Fibroblast of lung (primary cell): ENCODE results near the gene PHRF1. TPM values are rescaled to one million over a fixed set of nuclear protein-coding genes. Genes with fewer than 3 reads are reported as not detected.

Experiments used
- DNase-seq, 2 donors: peaks; one replicate each; pipeline versions ENCODE4 v3.0.0 to v3.0.0-alpha.2; 2010; ENCODE audit warnings: low read depth in 2 of 2
- H2AFZ ChIP-seq: 2 replicates; pipeline ENCODE4 v1.5.1; 2012; ENCODE audit warnings: low read length, control low read depth, inconsistent platforms
- H3K27ac ChIP-seq: 2 replicates; pipeline ENCODE4 v1.5.1; 2011; ENCODE audit warnings: low read length, control low read depth; ENCODE audit not compliant: insufficient read depth
- H3K27me3 ChIP-seq: 2 replicates; pipeline ENCODE4 v1.5.1; 2011; ENCODE audit warnings: mild to moderate bottlenecking, low read length; ENCODE audit not compliant: control insufficient read depth, insufficient read depth
- H3K36me3 ChIP-seq: 2 replicates; pipeline ENCODE4 v1.5.1; 2011; ENCODE audit warnings: low read length; ENCODE audit not compliant: control insufficient read depth, insufficient read depth
- H3K4me1 ChIP-seq: 2 replicates; pipeline ENCODE4 v1.5.1; 2011; ENCODE audit warnings: low read length; ENCODE audit not compliant: control insufficient read depth, insufficient read depth; ENCODE audit errors: extremely low read depth
- H3K4me2 ChIP-seq: 2 replicates; pipeline ENCODE4 v1.5.1; 2011; ENCODE audit warnings: low read length, control low read depth; ENCODE audit not compliant: insufficient read depth; ENCODE audit errors: extremely low read depth
- H3K4me3 ChIP-seq, 4 experiments: fragments of 200-600 bp in 1 of 4; sonication (generic) in 1 of 4; replicated peaks in 1 of 4; 2 replicates each; pipeline ENCODE4 v1.5.1; 2011 to 2016; ENCODE audit warnings: low read length in 4 of 4, low read depth in 3 of 4, mild to moderate bottlenecking in 3 of 4, control low read depth in 2 of 4, inconsistent platforms in 1 of 4, mixed read lengths in 1 of 4; ENCODE audit not compliant: insufficient read depth in 1 of 4; ENCODE audit errors: control extremely low read depth in 1 of 4
- H3K79me2 ChIP-seq: 2 replicates; pipeline ENCODE4 v1.5.1; 2012; ENCODE audit warnings: mild to moderate bottlenecking, low read length, inconsistent platforms; ENCODE audit not compliant: control insufficient read depth, insufficient read depth
- H3K9ac ChIP-seq: 2 replicates; pipeline ENCODE4 v1.5.1; 2011; ENCODE audit warnings: mild to moderate bottlenecking, low read length, control low read depth; ENCODE audit not compliant: insufficient read depth
- H3K9me3 ChIP-seq: 2 replicates; pipeline ENCODE4 v1.5.1; 2012; ENCODE audit warnings: low read depth, low read length; ENCODE audit not compliant: control insufficient read depth, insufficient read depth
- H4K20me1 ChIP-seq: 2 replicates; pipeline ENCODE4 v1.5.1; 2011; ENCODE audit warnings: low read length; ENCODE audit not compliant: control insufficient read depth, insufficient read depth; ENCODE audit errors: extremely low read depth
- EZH2 ChIP-seq: IDR thresholded peaks from 2 replicates; pipeline ENCODE4 v1.5.1; 2012; ENCODE audit warnings: low read length, control low read depth, mild to moderate bottlenecking; ENCODE audit errors: missing control alignments
- polyA plus RNA-seq, 2 donors: library from polyadenylated mRNA; depleted of rRNA in 1 of 2; stranded (reverse) in 1 of 2; unstranded in 1 of 2; fragments of >200 nt; gene quantifications; 2 replicates each; pipeline ENCODE4 v1.2.1, GENCODE V29; 2011 to 2012; ENCODE audit warnings: missing spikeins in 1 of 2
- total RNA-seq: library from RNA; depleted of rRNA; stranded (reverse); fragments of >200 nt; gene quantifications from 2 replicates; pipeline ENCODE4 v1.2.1, GENCODE V29; 2014
- TF ChIP-seq, protein P1 (sequence below), 2 donors: IDR thresholded peaks in 1 of 2; conservative IDR thresholded peaks in 1 of 2; 1 replicate in 1 of 2; 2 replicates in 1 of 2; pipeline ENCODE4 v1.5.1; 2011 to 2012; ENCODE audit warnings: low read length in 2 of 2, control low read depth in 1 of 2, inconsistent platforms in 1 of 2, low read depth in 1 of 2, mild to moderate bottlenecking in 1 of 2

The PHRF1 gene
- total and polyA plus RNA-seq, 2 donors (not counting 1 experiment from before 2014, with no cell fraction given), result 5.9 to 16.8 TPM

DNA sequence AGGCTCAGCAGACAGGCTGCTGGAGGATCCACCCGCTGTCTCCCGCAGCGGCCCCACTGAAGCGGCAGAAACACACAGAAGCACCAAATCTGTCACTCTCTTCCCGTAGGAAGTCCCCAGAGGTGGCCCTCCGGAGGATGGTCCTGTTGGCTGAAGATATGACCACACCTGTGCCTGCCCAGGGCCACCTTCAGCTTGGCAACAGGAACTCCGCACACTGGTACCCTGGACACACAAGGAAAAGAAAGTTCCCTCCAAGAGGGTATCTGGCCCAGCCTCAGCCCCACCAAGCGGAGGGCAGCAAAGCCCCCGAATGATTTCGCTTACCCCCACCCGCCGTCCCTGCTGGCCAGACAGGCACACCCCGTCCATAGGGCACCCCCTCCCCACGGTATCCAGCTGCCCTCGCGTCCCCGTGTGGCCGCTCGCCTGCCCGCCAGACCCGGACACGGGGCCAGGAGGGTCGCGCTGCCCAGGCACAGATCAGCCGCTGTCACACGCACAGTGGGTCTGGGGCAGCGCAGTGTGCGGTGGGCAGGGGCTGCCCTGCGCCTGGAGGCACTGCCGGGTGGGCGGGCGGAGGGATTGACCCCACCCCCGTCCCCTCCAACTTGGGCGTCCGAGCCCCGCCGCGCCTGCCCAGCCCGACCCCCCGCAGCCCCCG lies 8.5 kb upstream of the PHRF1 start:
- H3K4me2 ChIP-seq, result peak overlapping the region; percentile 75
- TF ChIP-seq, protein P1, sequence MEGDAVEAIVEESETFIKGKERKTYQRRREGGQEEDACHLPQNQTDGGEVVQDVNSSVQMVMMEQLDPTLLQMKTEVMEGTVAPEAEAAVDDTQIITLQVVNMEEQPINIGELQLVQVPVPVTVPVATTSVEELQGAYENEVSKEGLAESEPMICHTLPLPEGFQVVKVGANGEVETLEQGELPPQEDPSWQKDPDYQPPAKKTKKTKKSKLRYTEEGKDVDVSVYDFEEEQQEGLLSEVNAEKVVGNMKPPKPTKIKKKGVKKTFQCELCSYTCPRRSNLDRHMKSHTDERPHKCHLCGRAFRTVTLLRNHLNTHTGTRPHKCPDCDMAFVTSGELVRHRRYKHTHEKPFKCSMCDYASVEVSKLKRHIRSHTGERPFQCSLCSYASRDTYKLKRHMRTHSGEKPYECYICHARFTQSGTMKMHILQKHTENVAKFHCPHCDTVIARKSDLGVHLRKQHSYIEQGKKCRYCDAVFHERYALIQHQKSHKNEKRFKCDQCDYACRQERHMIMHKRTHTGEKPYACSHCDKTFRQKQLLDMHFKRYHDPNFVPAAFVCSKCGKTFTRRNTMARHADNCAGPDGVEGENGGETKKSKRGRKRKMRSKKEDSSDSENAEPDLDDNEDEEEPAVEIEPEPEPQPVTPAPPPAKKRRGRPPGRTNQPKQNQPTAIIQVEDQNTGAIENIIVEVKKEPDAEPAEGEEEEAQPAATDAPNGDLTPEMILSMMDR (conservative IDR thresholded peaks at IDR 0.05 in 1 of 2, IDR thresholded peaks at IDR 0.05 in 1 of 2; ENCODE audit: low read depth in 1 of 2, low read length in 2 of 2), result no peak
- H3K9me3 ChIP-seq, result no peaks in the 10 kb centered on the region
- peak overlapping the region; percentile 73 for H3K9ac ChIP-seq
- H3K27me3 ChIP-seq, result no peaks in the 10 kb centered on the region
- peaks cover 2% of the 10 kb centered on the region for H3K4me1 ChIP-seq
- no peak for DNase-seq
- H2AFZ ChIP-seq, result no peak overlapping the region
- no peak overlapping the region for H3K27ac ChIP-seq
- peaks cover 4% of the 10 kb centered on the region for H3K79me2 ChIP-seq
- no peaks in the 10 kb centered on the region for H4K20me1 ChIP-seq
- H3K4me3 ChIP-seq, result peak overlapping the region; percentile 28 to 60 (median 57)
- no peaks in the 10 kb centered on the region for H3K36me3 ChIP-seq

DNA sequence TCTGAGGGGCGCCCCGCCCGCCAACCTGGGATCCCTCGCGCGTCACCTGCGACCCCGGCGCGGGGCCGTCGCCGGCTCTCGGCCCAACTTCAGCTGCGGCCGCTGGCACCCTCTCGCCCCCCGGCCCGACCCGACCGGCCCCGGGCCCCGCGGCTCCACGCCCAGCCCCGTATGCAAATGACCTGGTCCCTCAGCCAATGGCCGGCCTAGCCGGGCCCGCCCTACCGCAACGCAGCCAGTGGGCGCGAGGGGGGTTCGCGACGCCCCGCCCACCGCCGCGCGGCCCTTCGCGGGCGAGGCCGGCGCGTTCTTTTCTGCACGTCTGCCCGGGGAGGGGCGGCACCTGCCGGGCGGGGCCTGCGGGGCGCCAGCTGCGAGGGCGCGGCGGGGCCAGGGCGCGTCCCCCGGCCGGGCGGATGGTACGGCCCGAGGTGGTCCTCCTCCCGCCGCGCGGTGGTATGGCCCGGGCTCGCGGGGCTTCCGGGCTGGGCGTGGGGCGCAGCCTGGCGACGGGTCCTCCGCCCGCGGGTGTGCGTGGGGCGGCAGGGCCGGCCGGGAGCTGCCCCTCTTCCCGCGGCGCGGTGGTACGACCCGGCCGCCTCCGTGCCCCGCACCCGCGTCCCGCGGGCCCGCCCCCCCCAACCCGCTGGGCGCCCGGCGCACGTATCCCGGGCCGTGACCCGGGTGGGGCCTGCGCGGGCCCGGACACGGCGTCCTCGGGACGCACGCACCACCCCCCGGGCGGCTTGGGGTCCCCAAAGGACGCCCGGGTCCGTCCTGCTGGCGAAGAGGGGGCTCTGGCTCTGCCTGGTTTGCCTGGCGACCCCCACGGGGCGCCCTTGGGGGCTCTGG lies 7.7 kb upstream of the PHRF1 start:
- DNase-seq, result peak; percentile 84
- H3K4me1 ChIP-seq, result peaks cover 2% of the 10 kb centered on the region
- peak overlapping the region; percentile 76 for H3K9ac ChIP-seq
- no peaks in the 10 kb centered on the region for H3K27me3 ChIP-seq
- H2AFZ ChIP-seq, result no peak overlapping the region
- H3K9me3 ChIP-seq, result no peaks in the 10 kb centered on the region
- H3K4me3 ChIP-seq, result peak overlapping the region; percentile 51 to 65 (median 57)
- H3K79me2 ChIP-seq, result peaks cover 4% of the 10 kb centered on the region
- peak overlapping the region; percentile 75 for H3K4me2 ChIP-seq
- no peaks in the 10 kb centered on the region for H3K36me3 ChIP-seq
- TF ChIP-seq, protein P1 (conservative IDR thresholded peaks at IDR 0.05 in 1 of 2, IDR thresholded peaks at IDR 0.05 in 1 of 2; ENCODE audit: low read depth in 1 of 2, low read length in 2 of 2), result no peak
- no peak for TF ChIP-seq EZH2
- H3K27ac ChIP-seq, result peak overlapping the region; percentile 57
- no peaks in the 10 kb centered on the region for H4K20me1 ChIP-seq

DNA sequence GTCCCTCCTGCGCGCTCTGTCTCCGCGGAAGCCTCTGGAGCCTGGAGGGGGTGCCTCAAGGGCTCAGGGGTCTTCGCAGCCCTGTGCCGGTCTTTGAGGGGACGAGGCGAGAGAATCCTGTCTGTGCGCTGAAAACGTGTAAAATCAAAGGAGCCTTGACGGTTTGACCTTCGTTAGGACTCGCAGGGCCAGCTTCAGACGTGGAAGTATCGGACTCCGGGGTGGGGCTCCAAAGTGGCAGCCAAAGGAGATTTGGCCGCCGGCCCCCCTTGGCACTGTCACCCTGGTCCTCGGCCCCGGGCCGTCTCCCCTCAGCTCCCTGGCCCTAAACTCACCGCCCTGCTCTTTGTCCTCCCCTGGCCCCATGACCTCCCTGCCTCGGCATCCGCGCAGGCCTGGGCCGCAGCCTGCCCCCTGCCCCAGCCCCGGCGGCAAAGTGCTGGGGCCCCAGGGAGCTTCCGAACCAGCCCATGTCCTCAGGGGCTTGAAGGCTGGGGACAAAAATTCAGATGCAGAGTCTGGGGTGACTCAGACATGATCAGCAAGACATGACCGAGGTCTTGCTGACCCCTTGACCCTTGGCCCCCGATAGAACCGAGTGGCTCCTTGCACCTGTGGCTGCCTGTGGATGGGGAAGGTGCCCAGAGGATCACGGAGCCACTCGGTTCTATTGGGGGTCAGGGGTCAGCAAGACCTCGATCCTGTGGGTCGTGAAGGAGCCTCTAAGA lies 6.9 kb upstream of the PHRF1 start:
- Histone ChIP-seq H3K4me1 (peaks cover 2% of the 10 kb centered on the region), H3K27me3 (no peaks in the 10 kb centered on the region), H4K20me1 (no peaks in the 10 kb centered on the region), H3K9ac (peak overlapping the region; percentile 76), H3K36me3 (no peaks in the 10 kb centered on the region), H3K9me3 (no peaks in the 10 kb centered on the region), H3K4me3 (peak overlapping the region; percentile 51 to 65 (median 54)), H3K27ac (peak overlapping the region; percentile 57), H2AFZ (no peak overlapping the region), H3K79me2 (peaks cover 4% of the 10 kb centered on the region), H3K4me2 (peak overlapping the region; percentile 49)
- no peak for TF ChIP-seq EZH2
- TF ChIP-seq, protein P1 (conservative IDR thresholded peaks at IDR 0.05 in 1 of 2, IDR thresholded peaks at IDR 0.05 in 1 of 2; ENCODE audit: low read depth in 1 of 2, low read length in 2 of 2), result no peak
- DNase-seq, result no peak
